T follicular helper cell (primary cell): Measurements from ENCODE around the gene IFNLR1.
"Not testable (repeated sequence)": the region's sequence is repeated elsewhere in the genome, so short reads cannot be mapped to it uniquely, and the experiment has no call there.

Source experiments
- DNase-seq: peaks from one replicate; pipeline ENCODE4 v3.0.0-alpha.2; 2020; ENCODE audit warnings: low read depth
- total RNA-seq, 2 experiments: gene quantifications; one replicate each; lab custom pipeline; 2026; lab: John Stamatoyannopoulos, UW

Gene IFNLR1
- total RNA-seq: 9.2 to 16.8 reads per million in 2 experiments

GRCh38 chr1:24186993-24187790 is at the start of gene IFNLR1:
TSS of gene IFNLR1 (minus strand) at chr1:24187289. CDS start at chr1:24187248, 41 bp downstream.
- DNase-seq: peak; percentile 51

- no peak for DNase-seq
Observed at GRCh38 chr1:24235921-24236788, 49.1 kb upstream of the IFNLR1 start.

GRCh38 chr1:24233684-24234600 is 46.9 kb upstream of the IFNLR1 start:
- DNase-seq: no peak

- no peak for DNase-seq
Observed at GRCh38 chr1:24231701-24232100, 44.6 kb upstream of the IFNLR1 start.

GRCh38 chr1:24228311-24228710 is 41.2 kb upstream of the IFNLR1 start:
- DNase-seq: no peak

GRCh38 chr1:24226749-24227148 is 39.7 kb upstream of the IFNLR1 start:
- DNase-seq: no peak

- DNase-seq: no peak
Observed at GRCh38 chr1:24224761-24225160, 37.7 kb upstream of the IFNLR1 start.

- DNase-seq: no peak
Observed at GRCh38 chr1:24224086-24224485, 37.0 kb upstream of the IFNLR1 start.

- no peak for DNase-seq
Observed at GRCh38 chr1:24222793-24223192, 35.7 kb upstream of the IFNLR1 start.

GRCh38 chr1:24222008-24222605 is 35.0 kb upstream of the IFNLR1 start:
- DNase-seq: no peak

- no peak for DNase-seq
Observed at GRCh38 chr1:24221246-24221645, 34.2 kb upstream of the IFNLR1 start.

GRCh38 chr1:24216276-24217074 is 29.4 kb upstream of the IFNLR1 start:
- no peak for DNase-seq

- DNase-seq: no peak
Observed at GRCh38 chr1:24215226-24215814, 28.2 kb upstream of the IFNLR1 start.

- no peak for DNase-seq
Observed at GRCh38 chr1:24212376-24212775, 25.3 kb upstream of the IFNLR1 start.

GRCh38 chr1:24210195-24210627 is 23.1 kb upstream of the IFNLR1 start:
- no peak for DNase-seq

- DNase-seq: no peak
Observed at GRCh38 chr1:24209097-24209496, 22.0 kb upstream of the IFNLR1 start.

GRCh38 chr1:24207709-24208108 is 20.6 kb upstream of the IFNLR1 start:
- no peak for DNase-seq

- DNase-seq: not testable (repeated sequence)
Observed at GRCh38 chr1:24207395-24207687, 20.3 kb upstream of the IFNLR1 start.

GRCh38 chr1:24206516-24207394 is 19.7 kb upstream of the IFNLR1 start:
- DNase-seq: no peak
